DND-41 (cell line): ENCODE measurements around the gene PUDP.

Experiments used
- ATAC-seq: fragments of 200-7000 bp; cut with Tn5 transposase; 3 replicates; pipeline ENCODE4 v1.9.1; 2021; ENCODE audit warnings: low read depth; ENCODE audit not compliant: insufficient read depth
- DNase-seq: peaks from one replicate; pipeline ENCODE4 v3.0.0-alpha.2; 2020
- H2AFZ ChIP-seq: 2 replicates; pipeline ENCODE4 v1.6.0; 2012; ENCODE audit warnings: low read depth, low read length
- H3K27ac ChIP-seq: 2 replicates; pipeline ENCODE4 v1.5.1; 2012; ENCODE audit warnings: low read length, inconsistent platforms
- H3K27me3 ChIP-seq: fragments of 200-600 bp; sonication (generic); 2 replicates; pipeline ENCODE4 v1.6.0; 2012; ENCODE audit warnings: low read length, mild to moderate bottlenecking, inconsistent platforms; ENCODE audit not compliant: insufficient read depth, poor library complexity
- H3K36me3 ChIP-seq: 2 replicates; pipeline ENCODE4 v1.5.1; 2012; ENCODE audit warnings: low read length, inconsistent platforms; ENCODE audit not compliant: insufficient read depth
- H3K4me1 ChIP-seq: 2 replicates; pipeline ENCODE4 v1.5.1; 2012; ENCODE audit warnings: mild to moderate bottlenecking, low read length; ENCODE audit not compliant: insufficient read depth
- H3K4me2 ChIP-seq: 2 replicates; pipeline ENCODE4 v1.6.0; 2012; ENCODE audit warnings: mild to moderate bottlenecking, moderate library complexity, low read length, inconsistent platforms; ENCODE audit not compliant: insufficient read depth
- H3K4me3 ChIP-seq, 2 experiments: fragments of 200-600 bp in 1 of 2; shearing (Covaris generic) in 1 of 2; 2 replicates each; pipeline ENCODE4 v1.5.1; 2012 to 2016; ENCODE audit warnings: inconsistent platforms in 2 of 2, low read length in 2 of 2, mild to moderate bottlenecking in 2 of 2, low read depth in 1 of 2, moderate library complexity in 1 of 2
- H3K79me2 ChIP-seq: 2 replicates; pipeline ENCODE4 v1.6.0; 2012; ENCODE audit warnings: low read length, inconsistent platforms; ENCODE audit not compliant: insufficient read depth
- H3K9ac ChIP-seq: 2 replicates; pipeline ENCODE4 v1.6.0; 2012; ENCODE audit warnings: low read depth, mild to moderate bottlenecking, inconsistent platforms, low read length, moderate library complexity
- H3K9me3 ChIP-seq: 2 replicates; pipeline ENCODE4 v1.5.1; 2012; ENCODE audit warnings: low read length, moderate library complexity, mild to moderate bottlenecking, inconsistent platforms; ENCODE audit not compliant: insufficient read depth, severe bottlenecking
- H4K20me1 ChIP-seq: 2 replicates; pipeline ENCODE4 v1.6.0; 2012; ENCODE audit warnings: low read length; ENCODE audit not compliant: insufficient read depth
- CTCF ChIP-seq: IDR thresholded peaks from 2 replicates; pipeline ENCODE4 v1.5.1; 2012; ENCODE audit warnings: borderline replicate concordance, low read length, moderate library complexity, mild to moderate bottlenecking; ENCODE audit not compliant: poor library complexity, severe bottlenecking; ENCODE audit errors: extremely low read depth
- EZH2 ChIP-seq: IDR thresholded peaks from 3 replicates; pipeline ENCODE4 v1.6.1; 2012; ENCODE audit warnings: borderline replicate concordance, low read depth, mild to moderate bottlenecking, moderate library complexity, low read length, inconsistent platforms; ENCODE audit not compliant: severe bottlenecking

PUDP gene

GRCh38 chrX:7071390-7071789 lies 76.6 kb downstream of the PUDP start:
- no peaks in the 10 kb centered on the region for H3K27me3 ChIP-seq
- H3K9me3 ChIP-seq: no peaks in the 10 kb centered on the region
- H3K36me3 ChIP-seq: peaks cover 49% of the 10 kb centered on the region
- H2AFZ ChIP-seq: no peak overlapping the region
- no peak overlapping the region for H3K4me3 ChIP-seq
- H3K4me2 ChIP-seq: 0 out of 2 replicates have a peak overlapping the region, but pooled peaks have one; percentile 17
- ATAC-seq: peak; percentile 11; the same call in 1 of the 3 replicates
- DNase-seq: peak; percentile 61
- no peak for TF ChIP-seq EZH2
- no peak for TF ChIP-seq CTCF
- no peaks in the 10 kb centered on the region for H4K20me1 ChIP-seq
- peaks cover 100% of the 10 kb centered on the region for H3K4me1 ChIP-seq
- H3K9ac ChIP-seq: peak overlapping the region; percentile 67
- peak overlapping the region; percentile 100 for H3K27ac ChIP-seq
- peaks cover 88% of the 10 kb centered on the region for H3K79me2 ChIP-seq

DNA sequence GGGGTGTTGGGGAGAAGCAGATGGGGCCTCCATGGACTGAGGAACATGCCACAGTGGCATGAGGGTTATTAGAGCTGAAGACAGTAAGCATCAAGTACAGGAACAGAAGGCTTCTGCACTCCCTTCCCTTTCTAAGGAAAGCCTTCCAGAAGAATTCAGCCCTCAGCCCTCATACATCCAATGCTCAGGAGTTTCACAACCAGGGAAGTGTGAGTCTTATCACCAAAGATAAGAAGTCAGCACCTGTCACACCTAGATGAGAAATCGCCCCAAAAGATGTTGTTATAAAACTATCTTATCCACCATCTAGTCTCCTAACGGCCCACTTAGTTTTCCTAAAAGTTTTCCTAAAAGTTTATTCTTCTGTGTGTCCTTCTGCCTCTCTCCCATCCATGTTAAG lies 78.4 kb downstream of the PUDP start:
- no peaks in the 10 kb centered on the region for H3K9me3 ChIP-seq
- peaks cover 50% of the 10 kb centered on the region for H3K36me3 ChIP-seq
- TF ChIP-seq EZH2 (no peak), CTCF (no peak)
- peak overlapping the region in 1 of 2 experiments; percentile 44; a peak in 1 of 4 replicates for H3K4me3 ChIP-seq
- H3K79me2 ChIP-seq: peaks cover 90% of the 10 kb centered on the region
- no peak for DNase-seq
- no peak for ATAC-seq
- H3K4me2 ChIP-seq: peak overlapping the region; percentile 49
- peak overlapping the region; percentile 100 for H3K27ac ChIP-seq
- H3K27me3 ChIP-seq: no peaks in the 10 kb centered on the region
- H4K20me1 ChIP-seq: no peaks in the 10 kb centered on the region
- H3K4me1 ChIP-seq: peaks cover 100% of the 10 kb centered on the region
- no peak overlapping the region for H2AFZ ChIP-seq
- peak overlapping the region; percentile 67 for H3K9ac ChIP-seq

GRCh38 chrX:7068939-7069367 lies 79.0 kb downstream of the PUDP start:
- peaks cover 90% of the 10 kb centered on the region for H3K79me2 ChIP-seq

More at GRCh38 chrX:7068939-7069367, 79.0 kb downstream of the PUDP start:
- peak; percentile 78 for ATAC-seq
- no peaks in the 10 kb centered on the region for H4K20me1 ChIP-seq
- peak overlapping the region in 1 of 2 experiments; percentile 44; a peak in 1 of 4 replicates for H3K4me3 ChIP-seq
- peak; percentile 93 for DNase-seq
- peak overlapping the region; percentile 49 for H3K4me2 ChIP-seq
- no peaks in the 10 kb centered on the region for H3K9me3 ChIP-seq
- peak; percentile 83 for TF ChIP-seq CTCF
- no peak for TF ChIP-seq EZH2
- no peaks in the 10 kb centered on the region for H3K27me3 ChIP-seq
- H3K9ac ChIP-seq: peak overlapping the region; percentile 67
- H3K27ac ChIP-seq: peak overlapping the region; percentile 100
- H3K4me1 ChIP-seq: peaks cover 100% of the 10 kb centered on the region
- no peak overlapping the region for H2AFZ ChIP-seq
- H3K36me3 ChIP-seq: peaks cover 50% of the 10 kb centered on the region
